ENCODE measurements around the gene ING3.

DNA sequence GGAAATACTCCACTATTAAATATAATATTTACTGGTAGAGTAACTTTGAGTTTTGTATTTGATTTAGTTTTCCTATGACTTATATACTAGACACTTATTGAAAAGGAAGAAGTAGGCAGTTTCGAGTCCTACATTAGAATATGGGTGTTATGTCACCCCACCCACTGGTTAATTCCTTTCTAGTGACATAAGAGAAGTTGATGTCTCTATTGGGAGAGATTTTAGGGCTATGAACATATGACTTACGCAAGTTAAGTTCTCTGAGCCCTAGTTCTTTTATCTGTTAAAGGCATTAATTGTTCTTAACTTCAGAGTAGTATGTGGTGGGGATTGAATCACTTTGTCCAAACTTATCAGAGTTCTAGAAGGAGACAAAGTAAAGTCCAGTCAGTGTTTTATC lies 68.4 kb downstream of the ING3 start:
- no peak for TF ChIP-seq POLR2A (IDR thresholded peaks at IDR 0.05)
- TF ChIP-seq, protein P1, sequence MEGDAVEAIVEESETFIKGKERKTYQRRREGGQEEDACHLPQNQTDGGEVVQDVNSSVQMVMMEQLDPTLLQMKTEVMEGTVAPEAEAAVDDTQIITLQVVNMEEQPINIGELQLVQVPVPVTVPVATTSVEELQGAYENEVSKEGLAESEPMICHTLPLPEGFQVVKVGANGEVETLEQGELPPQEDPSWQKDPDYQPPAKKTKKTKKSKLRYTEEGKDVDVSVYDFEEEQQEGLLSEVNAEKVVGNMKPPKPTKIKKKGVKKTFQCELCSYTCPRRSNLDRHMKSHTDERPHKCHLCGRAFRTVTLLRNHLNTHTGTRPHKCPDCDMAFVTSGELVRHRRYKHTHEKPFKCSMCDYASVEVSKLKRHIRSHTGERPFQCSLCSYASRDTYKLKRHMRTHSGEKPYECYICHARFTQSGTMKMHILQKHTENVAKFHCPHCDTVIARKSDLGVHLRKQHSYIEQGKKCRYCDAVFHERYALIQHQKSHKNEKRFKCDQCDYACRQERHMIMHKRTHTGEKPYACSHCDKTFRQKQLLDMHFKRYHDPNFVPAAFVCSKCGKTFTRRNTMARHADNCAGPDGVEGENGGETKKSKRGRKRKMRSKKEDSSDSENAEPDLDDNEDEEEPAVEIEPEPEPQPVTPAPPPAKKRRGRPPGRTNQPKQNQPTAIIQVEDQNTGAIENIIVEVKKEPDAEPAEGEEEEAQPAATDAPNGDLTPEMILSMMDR (IDR thresholded peaks at IDR 0.05), result no peak
- TF ChIP-seq POLR2AphosphoS5 (IDR thresholded peaks at IDR 0.05), result no peak
- TF ChIP-seq EP300 (IDR thresholded peaks at IDR 0.05), result no peak
